DMS79 treated with DMSO at 0.1 percent for 48 hours (cell line): ENCODE data around the gene TIMP3.

ENCODE experiments used
- DNase-seq: peaks from one replicate; lab custom pipeline; 2025; lab: John Stamatoyannopoulos, UW

Gene TIMP3

GRCh38 chr22:32882774-32883530 is 81.4 kb downstream of the TIMP3 start:
- DNase-seq: no peak

GRCh38 chr22:32887324-32887980 is 85.9 kb downstream of the TIMP3 start:
- DNase-seq: no peak

- no peak for DNase-seq
Measured at GRCh38 chr22:32888976-32889375, 87.5 kb downstream of the TIMP3 start.

GRCh38 chr22:32896891-32897290 is 95.4 kb downstream of the TIMP3 start:
- no peak for DNase-seq

- no peak for DNase-seq
Measured at GRCh38 chr22:32897400-32897799, 95.9 kb downstream of the TIMP3 start.

- no peak for DNase-seq
Measured at GRCh38 chr22:32900886-32901635, 99.6 kb downstream of the TIMP3 start.

- no peak for DNase-seq
Measured at GRCh38 chr22:32901925-32902324, 100.4 kb downstream of the TIMP3 start.

GRCh38 chr22:32903507-32903906 is 102.0 kb downstream of the TIMP3 start:
- DNase-seq: no peak

GRCh38 chr22:32904044-32904443 is 102.5 kb downstream of the TIMP3 start:
- no peak for DNase-seq

- no peak for DNase-seq
Measured at GRCh38 chr22:32905400-32905799, 103.9 kb downstream of the TIMP3 start.

- DNase-seq: no peak
Measured at GRCh38 chr22:32909581-32910428, 108.3 kb downstream of the TIMP3 start.

GRCh38 chr22:32910429-32910772 is 108.9 kb downstream of the TIMP3 start:
- no peak for DNase-seq

GRCh38 chr22:32911503-32911902 is 110.0 kb downstream of the TIMP3 start:
- no peak for DNase-seq
